GM18907 (cell line): ENCODE measurements around the gene VPS13D.
"Not testable (repeated sequence)": the region's sequence is repeated elsewhere in the genome, so short reads cannot be mapped to it uniquely, and the experiment has no call there.

ENCODE experiments used
- ATAC-seq: cut with Tn5 transposase; IDR thresholded peaks from one replicate; pipeline ENCODE4 v1.9.1; 2021; ENCODE audit warnings: mild to moderate bottlenecking, moderate library complexity; ENCODE audit not compliant: unreplicated experiment

Gene VPS13D

DNA sequence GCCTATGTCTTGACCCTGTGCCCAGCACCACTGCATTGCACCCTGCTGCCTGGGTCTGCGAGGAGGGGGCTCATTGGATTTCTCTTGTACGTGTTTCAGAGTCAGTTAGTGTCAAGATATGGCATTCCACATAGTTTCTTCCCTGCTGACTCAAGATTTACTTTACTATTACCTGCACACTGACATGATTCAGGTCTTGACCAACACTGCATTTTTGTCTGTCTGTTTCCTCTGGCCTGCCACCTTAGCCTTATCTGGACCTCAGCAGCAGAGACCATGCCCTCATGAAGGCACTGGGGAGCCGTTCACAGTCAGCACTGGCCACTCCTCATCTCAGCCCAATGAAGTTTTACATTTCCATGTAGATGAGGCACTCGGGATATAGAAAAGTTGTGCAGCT, 232.8 kb downstream of the VPS13D start:
- no peak for ATAC-seq

DNA sequence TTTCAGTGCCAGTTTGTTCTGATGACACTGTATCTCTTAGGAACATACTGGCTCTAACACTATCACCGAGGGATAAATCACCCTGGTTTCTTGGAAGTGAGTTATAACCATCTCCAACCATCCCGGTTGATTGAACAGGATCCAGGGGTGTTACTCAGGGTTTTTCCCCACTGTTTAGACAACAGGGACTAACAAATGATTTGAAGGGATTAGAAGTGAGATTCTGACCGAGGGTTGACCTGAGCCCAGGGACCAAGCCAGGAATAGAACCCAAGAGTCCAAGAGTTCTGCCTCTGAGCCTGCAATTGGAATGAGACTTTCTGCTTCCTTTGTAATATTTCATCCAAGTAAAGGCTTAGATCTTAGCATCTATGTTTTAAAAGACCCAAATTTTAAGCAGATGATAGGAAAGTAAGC, 234.2 kb downstream of the VPS13D start:
- ATAC-seq, result no peak

DNA sequence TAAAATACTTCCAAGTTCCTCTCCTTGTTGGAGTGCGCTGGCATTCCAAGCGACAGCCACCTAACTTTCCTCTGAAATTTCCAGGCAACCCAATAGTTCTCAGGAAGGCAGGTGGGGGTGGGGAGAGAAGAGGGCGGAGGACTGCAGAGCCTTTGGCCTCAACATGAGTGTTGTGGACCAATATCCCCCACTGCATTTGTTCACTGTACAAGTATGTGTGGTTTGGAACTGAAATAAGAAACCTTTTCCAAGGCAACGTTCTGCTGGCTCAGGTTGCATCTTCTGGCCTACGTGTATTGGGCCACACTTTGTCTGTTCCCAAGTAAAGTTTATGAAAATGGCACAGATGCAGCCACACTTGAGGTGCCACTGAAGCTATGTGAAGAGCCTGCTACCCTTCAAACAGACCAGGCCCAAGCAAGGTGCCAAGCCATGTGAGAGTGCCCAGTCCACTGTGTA, 234.8 kb downstream of the VPS13D start:
- ATAC-seq, result no peak

DNA sequence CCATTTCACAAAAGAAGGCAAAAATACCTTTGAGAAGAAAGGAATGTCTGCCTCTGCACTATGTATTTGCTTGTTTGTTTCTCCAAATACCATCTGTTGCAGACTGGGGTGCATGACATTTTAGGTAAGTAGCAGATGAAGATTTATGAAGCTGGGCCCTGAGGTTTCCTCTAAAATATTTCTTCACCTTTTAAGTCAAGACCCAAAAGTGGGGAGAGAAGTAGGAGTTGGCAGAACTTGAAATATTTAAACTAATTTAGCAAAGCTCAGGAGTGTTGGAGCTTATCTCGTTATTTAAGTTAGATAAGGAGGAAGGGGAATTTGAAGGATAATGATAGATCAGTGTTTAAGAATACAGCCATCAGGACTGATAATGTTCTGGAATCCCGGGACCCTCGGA, 235.3 kb downstream of the VPS13D start:
- no peak for ATAC-seq

DNA sequence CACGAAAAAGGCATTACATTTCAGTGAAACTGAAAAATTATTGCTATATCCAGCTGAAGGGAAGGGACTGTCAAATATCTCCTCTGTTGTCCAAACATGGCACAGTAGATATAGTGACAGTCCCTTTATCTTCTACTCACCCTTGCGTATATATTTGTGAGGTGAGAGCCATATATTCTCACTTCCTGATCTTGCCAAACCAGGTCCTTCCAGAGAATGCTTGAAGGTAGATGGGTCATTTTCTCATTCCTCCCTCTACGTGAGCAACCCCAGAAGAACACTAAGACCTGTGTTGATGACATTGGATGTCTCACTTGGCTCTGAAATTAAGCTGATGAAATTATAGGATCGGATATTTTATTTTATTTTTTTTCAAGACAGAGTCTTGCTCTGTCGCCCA, 237.0 kb downstream of the VPS13D start:
- no peak for ATAC-seq

DNA sequence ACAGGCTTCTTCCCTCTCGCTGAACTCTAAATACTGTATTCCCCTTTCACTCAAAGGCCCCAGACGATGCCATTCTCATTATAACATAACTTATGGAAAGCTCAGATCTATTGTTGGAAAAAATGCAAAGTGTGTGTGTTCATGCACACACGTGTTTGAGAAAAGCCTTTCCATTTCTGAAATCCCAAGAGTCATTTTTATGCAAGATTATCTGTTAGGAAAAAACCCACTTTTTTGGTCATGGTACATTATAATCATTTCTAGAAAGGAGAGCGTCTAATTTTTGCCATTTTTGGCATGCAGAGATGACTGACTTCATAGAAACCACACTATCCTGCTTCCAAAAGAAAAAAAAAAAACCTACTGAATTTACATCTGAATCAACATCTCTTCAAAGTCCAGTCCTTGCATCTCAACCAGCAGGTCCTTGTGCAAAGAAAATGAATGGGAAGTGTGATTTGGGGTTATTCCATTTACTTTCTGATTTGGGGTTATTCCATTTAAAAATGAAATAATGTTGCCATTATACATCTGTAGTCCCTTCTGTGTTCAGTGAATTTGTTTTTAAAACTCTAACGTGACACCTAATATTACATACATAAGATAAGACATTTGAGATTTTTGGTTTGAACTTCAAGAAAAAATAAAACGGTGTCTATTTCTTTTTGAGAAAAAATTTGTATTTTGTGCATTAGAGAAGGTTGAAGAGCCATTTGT, 237.9 kb downstream of the VPS13D start:
- ATAC-seq, result no peak

DNA sequence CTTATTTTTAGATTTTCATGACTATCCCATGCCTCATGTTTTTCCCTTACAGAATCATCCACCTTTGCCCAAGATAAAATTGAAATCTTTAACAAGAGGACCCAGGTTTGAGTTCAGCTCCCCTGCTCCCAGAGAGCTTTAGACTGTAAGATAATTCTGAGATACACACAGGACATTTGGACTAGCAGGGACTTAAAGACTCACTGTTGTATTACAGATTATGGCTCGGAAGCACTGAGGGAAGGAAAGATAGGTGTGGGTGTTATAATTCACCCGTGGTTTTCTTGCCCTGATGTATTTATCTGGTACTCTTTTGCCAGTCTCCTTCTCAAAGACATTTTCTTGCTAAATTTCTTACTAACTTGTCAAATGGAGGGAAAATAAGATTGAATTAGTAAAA, 238.5 kb downstream of the VPS13D start:
- ATAC-seq, result no peak

DNA sequence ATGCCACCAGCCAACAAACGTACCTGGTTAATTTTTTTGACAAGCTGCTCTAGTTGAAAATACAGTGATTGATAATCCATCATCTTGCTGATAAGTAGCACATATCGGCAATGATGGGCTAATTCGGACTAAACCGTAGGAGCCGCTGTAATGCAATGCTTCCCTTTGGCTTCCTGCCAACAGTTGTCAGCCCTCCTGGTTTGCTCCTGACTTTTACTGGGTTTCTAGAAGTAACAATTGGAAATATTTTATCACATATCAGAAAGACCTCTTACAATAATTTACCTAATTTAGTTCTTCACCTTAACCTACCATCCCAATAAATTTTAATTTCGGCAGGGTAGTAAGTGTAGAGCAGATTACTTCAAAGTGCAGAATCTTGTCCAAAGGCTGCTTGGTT, 239.7 kb downstream of the VPS13D start:
- ATAC-seq, result no peak

DNA sequence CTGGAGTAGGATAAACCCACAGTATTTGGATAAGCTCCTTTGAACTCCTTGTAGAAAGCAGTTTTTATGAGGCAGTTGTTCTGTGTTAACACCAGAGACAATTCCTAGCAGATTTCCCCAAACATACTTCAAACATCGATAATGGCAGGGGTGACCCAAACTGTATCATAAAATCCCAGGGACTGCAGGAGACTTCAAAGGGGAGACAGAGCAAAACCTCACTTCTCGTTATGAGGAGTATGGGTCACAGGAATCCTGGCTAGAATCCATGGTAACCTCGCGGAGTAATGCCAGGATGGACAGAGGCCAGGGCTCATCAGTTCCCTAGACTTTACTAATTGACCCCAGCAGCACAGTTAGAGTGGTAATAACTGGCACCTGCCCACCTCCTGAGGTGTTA, 240.2 kb downstream of the VPS13D start:
- no peak for ATAC-seq

DNA sequence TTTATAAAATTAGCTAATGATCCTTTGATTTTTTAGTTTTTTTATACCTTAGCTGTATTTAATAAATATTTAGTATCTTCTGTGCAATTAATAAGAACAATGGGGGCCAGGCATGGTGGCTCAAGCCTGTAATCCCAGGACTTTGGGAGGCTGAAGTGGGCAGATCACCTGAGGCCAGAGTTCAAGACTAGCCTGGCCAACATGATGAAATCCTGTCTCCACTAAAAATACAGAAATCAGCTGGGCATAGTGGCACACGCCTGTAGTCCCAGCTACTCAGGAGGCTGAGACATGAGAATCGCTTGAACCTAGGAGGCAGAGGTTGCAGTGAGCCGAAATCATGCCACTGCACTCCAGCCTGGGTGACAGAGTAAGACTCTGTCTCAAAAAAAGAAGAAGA, 241.1 kb downstream of the VPS13D start:
- not testable (repeated sequence) for ATAC-seq

DNA sequence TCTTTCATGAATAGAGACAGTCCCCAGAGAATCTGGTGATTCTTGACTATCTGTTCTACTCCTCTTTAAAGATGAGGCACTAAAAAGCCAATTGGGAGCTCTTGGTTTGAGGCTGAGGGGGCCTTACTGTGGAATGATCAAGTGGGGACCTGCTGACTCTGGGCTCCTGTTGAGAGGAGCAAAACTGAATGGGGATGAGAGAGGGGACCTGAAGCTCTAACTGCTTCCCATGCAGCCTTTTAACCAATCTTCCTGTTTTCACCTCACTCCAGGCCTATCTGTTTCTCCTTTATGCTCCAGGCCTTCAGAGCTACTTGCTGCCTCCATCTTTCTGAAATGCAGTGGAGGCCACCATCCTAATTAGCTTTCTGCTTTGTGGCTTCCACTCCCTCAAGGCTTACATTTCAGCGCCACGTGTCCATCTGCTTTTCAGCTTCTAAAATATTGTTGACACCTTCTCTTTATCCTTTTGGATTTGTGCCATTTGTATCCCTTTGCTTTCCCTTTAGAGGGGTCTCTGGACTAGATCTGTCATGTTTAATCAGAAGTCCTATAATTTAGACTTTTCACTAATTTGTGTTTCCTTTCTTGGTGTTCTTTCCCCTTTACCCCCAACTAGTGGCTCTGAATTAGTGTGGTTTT, 242.4 kb downstream of the VPS13D start:
- no peak for ATAC-seq

DNA sequence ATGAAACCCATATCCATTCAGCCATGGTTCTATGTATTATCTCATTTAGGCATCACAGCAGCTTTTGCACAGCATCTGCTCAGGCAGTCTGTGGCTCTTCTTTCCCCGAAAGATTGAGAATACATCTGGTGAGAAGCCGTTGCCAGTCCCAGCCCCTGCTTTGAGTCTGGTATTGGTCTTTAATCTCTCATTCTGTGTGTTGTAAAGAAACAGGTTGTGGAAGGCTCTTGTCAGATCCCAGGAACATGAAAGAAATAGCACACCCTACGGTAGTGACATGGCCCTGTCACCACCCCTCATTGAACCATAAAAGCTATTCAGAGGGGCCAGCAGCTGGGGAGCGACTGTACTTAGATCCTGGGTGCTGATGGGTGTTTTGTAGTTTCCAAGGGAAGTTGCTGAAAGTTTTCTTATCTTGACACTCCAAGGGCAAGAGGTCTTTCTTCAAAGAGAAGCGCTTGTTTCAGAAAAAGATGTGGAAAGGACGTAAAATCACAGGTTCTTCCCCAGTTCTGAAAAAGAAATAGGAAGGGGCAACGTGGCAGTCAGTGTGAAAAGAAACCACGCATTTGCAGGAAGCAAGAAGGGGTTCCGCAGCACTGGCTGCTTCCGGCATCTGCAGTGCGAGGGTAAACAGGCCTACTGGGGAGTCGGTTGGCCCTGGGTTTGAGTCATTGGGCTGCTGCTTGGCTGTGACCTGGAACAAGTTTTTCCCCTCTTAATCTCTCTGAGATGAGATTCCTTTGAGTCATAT, 243.1 kb downstream of the VPS13D start:
- ATAC-seq, result peak; percentile 54

DNA sequence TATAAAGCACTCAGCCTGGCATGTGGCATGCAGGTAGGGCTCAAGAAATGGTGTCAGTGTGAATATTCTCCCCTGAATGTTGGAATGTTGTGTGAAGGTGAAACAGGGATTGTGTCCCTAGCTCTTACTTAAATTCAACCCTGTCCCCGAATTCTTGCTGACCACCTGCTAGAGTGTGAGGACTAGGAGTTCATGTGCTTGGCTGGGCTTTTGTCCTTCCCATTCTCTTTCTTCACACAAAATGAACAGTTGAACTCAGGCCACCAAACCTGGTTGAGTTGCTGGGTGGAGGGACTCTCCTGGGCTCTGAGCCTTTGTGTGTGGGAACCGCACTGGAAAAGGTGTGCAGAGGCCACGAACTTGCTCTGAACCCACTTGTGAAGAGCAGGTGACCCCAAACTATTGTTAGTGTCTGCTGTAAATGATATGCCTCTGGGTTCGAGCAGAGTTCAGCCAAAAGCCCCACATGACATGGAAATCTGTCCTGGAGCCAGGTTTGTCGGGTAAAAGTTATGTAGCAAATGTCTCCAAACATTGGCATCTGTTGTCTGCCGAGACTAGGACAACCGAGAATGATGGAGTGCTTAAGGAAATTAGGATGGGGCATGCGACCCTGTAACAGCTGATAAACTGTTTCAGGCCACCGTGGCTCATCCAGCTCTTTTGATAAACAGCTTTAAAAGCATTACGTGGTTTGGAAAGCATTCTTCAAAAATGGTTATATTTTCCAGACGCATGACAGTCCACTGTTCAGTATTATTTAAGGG, 243.9 kb downstream of the VPS13D start:
- ATAC-seq, result no peak

DNA sequence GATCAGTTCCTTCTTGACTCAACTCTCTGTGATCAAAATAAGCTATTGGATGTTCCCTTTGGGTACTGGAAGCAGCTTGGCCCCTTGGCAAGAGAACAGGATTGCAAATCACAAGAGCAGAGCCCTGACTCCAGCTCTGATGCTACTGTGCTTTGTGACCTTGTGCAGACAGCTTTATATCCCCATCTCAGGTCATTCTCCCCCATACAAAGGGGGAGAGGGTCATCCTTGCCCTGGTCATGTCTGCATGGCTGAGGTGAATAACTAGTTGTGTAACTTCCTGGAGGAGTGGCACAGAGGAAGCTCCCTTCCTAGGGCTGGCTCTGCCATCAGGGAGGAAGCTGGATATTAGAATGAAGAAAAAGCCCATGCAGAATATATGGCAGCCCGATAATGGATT, 245.3 kb downstream of the VPS13D start:
- no peak for ATAC-seq

DNA sequence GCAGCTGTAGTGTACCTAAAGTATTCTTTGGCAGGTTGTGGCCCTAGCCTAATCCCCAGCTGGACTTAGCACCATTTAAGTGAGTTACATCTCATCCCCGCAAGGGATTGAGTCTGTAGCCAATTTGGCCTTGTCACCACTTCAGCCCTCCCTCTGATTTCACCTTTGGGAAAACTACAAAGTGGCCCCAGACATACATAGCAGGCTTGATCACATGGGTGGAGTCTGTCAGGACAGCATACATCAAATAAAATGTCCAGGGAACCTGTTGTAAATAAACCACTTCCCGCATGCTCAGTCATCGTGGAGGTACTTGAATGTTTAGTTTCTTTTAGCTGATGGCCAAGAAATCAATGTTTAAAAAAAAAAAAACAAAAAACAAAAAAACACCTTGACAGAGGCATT, 245.7 kb downstream of the VPS13D start:
- ATAC-seq, result no peak

DNA sequence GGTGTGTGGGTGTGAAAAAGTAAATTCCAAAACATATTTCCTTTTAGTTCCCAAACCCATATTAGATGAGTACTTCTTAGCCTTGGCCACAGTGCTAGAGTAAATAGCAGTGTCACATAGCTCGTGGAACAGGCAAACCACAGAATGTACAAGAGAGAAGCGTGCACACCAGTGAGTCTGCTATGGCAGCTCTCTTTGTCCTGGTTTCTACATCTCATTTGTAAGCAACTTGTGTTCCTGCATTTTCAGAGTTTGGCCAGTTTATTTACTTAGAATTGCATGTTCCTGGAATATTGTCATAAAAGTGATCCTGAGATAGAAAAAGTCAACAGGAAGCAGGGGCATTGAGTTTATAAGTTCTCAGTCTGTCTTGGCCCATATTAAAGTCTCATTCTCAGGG, 246.1 kb downstream of the VPS13D start:
- no peak for ATAC-seq

DNA sequence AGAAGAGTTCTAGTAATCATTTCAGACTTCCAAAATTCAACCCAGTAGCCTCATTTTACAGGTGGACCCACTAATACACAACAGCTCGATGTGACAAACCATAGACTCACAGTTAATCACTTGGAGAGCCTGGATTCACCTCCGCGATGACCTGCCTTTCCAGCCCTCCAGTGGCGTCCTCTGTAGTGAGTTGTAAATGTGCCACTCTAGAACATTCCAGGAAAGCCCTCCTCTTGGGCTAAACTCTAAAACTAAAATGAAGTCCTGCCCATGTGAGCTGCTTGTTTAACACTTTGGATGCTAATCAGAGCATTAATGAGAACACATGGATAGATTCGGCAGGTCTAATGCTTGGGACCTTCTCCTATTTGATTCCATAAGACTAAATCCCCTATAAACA, 247.5 kb downstream of the VPS13D start:
- ATAC-seq, result no peak

DNA sequence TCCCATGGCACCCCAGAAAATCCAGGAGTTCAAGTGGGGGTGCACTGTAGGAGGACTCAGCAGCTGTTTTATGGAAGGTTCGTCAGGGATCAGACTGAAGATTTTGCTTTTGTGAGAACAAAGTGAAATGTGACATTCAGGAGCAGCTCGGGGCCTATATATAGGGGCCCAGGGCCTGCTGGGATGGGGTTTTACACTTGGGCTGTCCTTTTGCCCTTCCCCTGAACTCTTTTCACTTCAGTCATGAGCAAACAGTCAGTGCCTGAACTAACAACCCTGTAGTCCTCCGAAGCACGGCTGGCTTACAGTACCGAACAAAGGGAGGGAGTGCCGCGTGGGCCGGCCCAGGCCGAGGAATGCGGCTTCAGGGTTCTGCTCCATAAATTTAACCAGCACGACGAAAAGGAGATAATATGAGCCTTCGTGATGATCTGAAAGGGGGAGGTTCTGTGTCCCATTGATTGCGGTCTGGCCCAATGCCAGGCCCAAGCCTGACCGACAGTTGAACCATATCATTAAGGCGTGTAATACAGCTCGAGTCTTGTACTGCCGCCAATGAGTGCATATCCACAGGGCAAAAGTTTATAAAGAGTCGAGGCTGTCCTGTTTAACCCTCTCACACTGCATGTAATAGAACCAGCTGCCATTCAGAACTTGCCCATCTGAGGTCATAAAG, 248.2 kb downstream of the VPS13D start:
- ATAC-seq, result no peak

DNA sequence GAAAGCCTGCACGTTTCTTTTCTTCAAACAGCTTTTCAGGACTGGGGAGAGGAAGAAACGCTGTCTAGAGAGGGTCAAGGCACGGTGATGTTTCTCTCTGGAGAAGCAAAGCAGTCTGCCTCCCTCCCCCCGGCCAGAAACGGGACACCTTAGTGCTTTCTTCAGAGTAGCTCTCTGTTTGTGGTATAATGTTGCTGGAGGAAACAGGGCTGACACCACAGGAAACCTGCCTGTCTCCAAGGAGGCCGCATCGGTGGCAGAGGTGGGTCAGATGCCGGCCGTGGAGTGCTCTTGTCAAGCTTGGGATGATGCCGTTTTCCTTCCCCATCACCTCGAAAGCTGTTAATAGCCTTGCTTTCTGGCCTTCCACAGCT, 248.8 kb downstream of the VPS13D start:
- no peak for ATAC-seq

DNA sequence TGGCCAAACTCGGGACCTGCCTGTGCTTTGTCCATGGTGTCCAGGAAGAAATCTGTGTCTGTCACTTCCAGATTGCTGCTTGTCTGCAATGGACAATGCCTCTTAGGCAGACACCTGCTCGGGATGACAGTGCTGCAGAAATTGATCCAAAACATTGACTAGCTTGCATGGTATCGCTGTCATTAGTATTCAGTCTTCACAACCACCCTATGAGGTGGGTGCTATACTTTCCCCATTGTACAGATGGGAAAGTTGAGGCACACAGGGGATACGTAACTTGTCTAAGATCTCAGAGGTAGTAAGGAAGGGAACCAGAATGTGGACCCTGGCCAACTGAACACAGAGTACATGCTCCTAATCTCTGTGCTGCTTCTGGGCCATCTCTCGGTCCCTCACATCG, 249.5 kb downstream of the VPS13D start:
- no peak for ATAC-seq

DNA sequence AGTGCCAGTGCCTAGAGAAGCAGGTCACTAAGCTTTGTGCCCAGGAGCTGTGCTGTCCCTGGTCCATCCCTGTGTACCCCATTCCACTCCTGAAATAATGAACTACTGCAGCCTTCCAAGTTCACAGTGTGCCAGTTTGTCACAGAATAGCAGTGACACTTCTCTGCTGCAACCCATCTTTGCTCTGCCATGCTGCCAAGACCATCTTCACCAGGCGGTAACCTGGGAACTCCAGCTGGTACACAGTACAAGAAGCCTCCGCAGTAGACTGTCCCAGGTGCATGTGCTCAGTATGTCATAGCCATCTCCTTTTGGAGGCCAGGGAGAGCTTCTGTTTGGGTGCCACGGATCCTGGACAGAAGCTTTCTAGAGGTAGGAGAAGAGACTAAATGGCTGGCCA, 250.2 kb downstream of the VPS13D start:
- ATAC-seq, result no peak
